Hepatocyte (in vitro differentiated cells): Measurements from ENCODE around the gene SIAH3.

ENCODE experiments used
- EZH2 ChIP-seq: fragments of 200-600 bp; sonication (generic); IDR thresholded peaks from 2 replicates; pipeline ENCODE4 v1.6.1; 2016; ENCODE audit warnings: antibody characterized with exemption, mild to moderate bottlenecking, borderline replicate concordance
- EZH2phosphoT487 ChIP-seq: fragments of 200-600 bp; sonication (generic); IDR thresholded peaks from one replicate; pipeline ENCODE4 v1.6.1; 2018; ENCODE audit warnings: antibody characterized with exemption, mild to moderate bottlenecking, low read depth, moderate library complexity; ENCODE audit not compliant: unreplicated experiment, severe bottlenecking
- TF ChIP-seq, protein P1 (sequence below): fragments of 200-600 bp; sonication (generic); IDR thresholded peaks from 2 replicates; pipeline ENCODE4 v1.5.1; 2016; ENCODE audit warnings: antibody characterized with exemption, mild to moderate bottlenecking; ENCODE audit not compliant: poor library complexity

DNA sequence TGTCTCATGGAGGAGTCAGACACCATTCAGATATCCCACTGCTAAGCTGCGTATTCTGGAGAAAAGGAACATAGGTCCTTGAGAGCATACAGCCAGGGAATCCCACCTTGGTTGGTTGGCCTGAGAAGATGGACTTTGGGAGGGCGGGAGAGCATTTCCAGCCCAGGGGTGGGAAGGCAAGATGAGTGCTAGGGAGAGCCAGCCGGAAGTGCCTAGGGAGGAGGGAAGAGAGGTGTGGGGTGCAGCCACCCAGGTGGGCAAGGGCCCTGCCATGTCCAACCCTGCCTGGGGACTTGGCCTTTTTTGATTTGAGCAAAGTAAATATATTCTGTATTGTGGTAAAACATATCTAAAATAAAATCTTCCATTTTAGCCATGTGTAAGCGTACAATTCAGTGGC, 19.7 kb downstream of the SIAH3 start:
- TF ChIP-seq, protein P1, sequence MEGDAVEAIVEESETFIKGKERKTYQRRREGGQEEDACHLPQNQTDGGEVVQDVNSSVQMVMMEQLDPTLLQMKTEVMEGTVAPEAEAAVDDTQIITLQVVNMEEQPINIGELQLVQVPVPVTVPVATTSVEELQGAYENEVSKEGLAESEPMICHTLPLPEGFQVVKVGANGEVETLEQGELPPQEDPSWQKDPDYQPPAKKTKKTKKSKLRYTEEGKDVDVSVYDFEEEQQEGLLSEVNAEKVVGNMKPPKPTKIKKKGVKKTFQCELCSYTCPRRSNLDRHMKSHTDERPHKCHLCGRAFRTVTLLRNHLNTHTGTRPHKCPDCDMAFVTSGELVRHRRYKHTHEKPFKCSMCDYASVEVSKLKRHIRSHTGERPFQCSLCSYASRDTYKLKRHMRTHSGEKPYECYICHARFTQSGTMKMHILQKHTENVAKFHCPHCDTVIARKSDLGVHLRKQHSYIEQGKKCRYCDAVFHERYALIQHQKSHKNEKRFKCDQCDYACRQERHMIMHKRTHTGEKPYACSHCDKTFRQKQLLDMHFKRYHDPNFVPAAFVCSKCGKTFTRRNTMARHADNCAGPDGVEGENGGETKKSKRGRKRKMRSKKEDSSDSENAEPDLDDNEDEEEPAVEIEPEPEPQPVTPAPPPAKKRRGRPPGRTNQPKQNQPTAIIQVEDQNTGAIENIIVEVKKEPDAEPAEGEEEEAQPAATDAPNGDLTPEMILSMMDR = no peak
- no peak for TF ChIP-seq EZH2
- TF ChIP-seq EZH2phosphoT487 = no peak
